BLaER1 treated with 17β-estradiol and CSF1 and Interleukin-3, amounts not matched to agents 10 nM and 100 nM (cell line): Measurements from ENCODE around the gene GTF2IRD2.
"Not testable (repeated sequence)": the region's sequence is repeated elsewhere in the genome, so short reads cannot be mapped to it uniquely, and the experiment has no call there.

ENCODE experiments used
- H3K27ac ChIP-seq, 11 experiments: shearing (Covaris generic); formaldehyde crosslinking; 2 replicates each; pipeline ENCODE4 v1.8.1; 2022
- H3K27me3 ChIP-seq, 11 experiments: shearing (Covaris generic); formaldehyde crosslinking; 2 replicates each; pipeline ENCODE4 v1.8.1; 2022
- H3K36me3 ChIP-seq, 11 experiments: shearing (Covaris generic); formaldehyde crosslinking; 2 replicates each; pipeline ENCODE4 v1.8.1; 2022
- H3K4me1 ChIP-seq, 10 experiments: shearing (Covaris generic); formaldehyde crosslinking; 2 replicates each; pipeline ENCODE4 v1.8.1; 2022
- H3K4me2 ChIP-seq, 11 experiments: shearing (Covaris generic); formaldehyde crosslinking; 2 replicates each; pipeline ENCODE4 v1.8.1; 2022
- H3K4me3 ChIP-seq, 10 experiments: shearing (Covaris generic); formaldehyde crosslinking; 2 replicates each; pipeline ENCODE4 v1.8.1; 2022
- H3K9ac ChIP-seq, 11 experiments: shearing (Covaris generic); formaldehyde crosslinking; 2 replicates each; pipeline ENCODE4 v1.8.1; 2022
- H3K9me3 ChIP-seq, 11 experiments: shearing (Covaris generic); formaldehyde crosslinking; replicated peaks in 1 of 11; 2 replicates each; pipeline ENCODE4 v1.8.1; 2022
- H4K20me1 ChIP-seq, 11 experiments: shearing (Covaris generic); formaldehyde crosslinking; 2 replicates each; pipeline ENCODE4 v1.8.1; 2022

The GTF2IRD2 gene

GRCh38 chr7:74850833-74851721, at the start of gene GTF2IRD2:
TSS of gene GTF2IRD2 (minus strand) at chr7:74851605. CDS start at chr7:74836378, 15,227 bp downstream.
- not testable (repeated sequence) for H4K20me1 ChIP-seq, H3K9me3 ChIP-seq, H3K4me1 ChIP-seq, H3K36me3 ChIP-seq, H3K27me3 ChIP-seq
- H3K27ac ChIP-seq = peak within 1 kb of the TSS; percentile 71 to 89 (median 85); a peak in 21 of 22 replicates
- H3K4me2 ChIP-seq = peak within 1 kb of the TSS in 1 of 11 experiments; percentile 39; a peak in 3 of 22 replicates
- H3K9ac ChIP-seq = peak within 1 kb of the TSS; percentile 75 to 85 (median 82)
- peak within 1 kb of the TSS; percentile 43 to 67 (median 57); a peak in 19 of 20 replicates for H3K4me3 ChIP-seq

DNA sequence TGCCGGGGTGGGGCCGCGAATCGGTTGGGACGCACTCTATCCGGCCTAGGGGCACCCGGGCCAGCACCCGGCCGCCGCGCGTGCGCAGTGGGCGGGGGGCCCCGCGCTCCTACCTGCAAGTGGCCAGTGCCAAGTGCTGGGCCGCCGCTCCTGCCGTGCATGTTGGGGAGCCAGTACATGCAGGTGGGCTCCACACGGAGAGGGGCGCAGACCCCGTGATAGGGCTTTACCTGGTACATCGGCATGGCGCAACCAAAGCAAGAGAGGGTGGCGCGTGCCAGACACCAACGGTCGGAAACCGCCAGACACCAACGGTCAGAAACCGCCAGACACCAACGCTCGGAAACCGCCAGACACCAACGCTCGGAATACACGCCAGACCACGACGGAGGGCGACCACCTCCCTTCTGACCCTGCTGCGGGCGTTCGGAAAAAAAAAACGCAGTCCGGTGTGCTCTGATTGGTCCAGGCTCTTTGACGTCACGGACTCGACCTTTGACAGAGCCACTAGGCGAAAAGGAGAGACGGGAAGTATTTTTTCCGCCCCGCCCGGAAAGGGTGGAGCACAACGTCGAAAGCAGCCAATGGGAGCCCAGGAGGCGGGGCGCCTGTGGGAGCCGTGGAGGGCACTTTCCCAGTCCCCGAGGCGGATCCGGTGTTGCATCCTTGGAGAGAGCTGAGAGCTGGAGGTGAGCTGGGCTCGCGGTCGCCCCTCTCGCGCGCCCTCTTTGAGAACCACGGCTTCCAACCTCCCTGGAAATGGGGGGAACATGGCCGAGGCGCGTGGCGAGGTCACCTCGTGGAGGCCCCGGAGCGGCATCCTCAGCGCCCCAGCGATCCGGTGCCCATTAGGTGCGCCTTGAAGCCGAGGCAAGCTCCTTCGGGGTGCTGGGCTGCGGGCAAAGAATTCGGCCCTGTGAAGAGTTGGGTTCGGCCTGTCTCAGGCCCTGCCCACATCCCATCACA, 39.0 kb upstream of the GTF2IRD2 start:
- not testable (repeated sequence) for H3K4me1 ChIP-seq, H3K9me3 ChIP-seq, H3K27me3 ChIP-seq, H4K20me1 ChIP-seq, H3K36me3 ChIP-seq
- peak overlapping the region in 10 of 11 experiments; percentile 65 to 88 (median 83); a peak in 20 of 22 replicates for H3K27ac ChIP-seq
- H3K9ac ChIP-seq = peak overlapping the region; percentile 61 to 86 (median 81); a peak in 21 of 22 replicates
- peak overlapping the region; percentile 59 to 75 (median 66) for H3K4me3 ChIP-seq
- H3K4me2 ChIP-seq = peak overlapping the region; percentile 35 to 61 (median 47); a peak in 18 of 22 replicates

DNA sequence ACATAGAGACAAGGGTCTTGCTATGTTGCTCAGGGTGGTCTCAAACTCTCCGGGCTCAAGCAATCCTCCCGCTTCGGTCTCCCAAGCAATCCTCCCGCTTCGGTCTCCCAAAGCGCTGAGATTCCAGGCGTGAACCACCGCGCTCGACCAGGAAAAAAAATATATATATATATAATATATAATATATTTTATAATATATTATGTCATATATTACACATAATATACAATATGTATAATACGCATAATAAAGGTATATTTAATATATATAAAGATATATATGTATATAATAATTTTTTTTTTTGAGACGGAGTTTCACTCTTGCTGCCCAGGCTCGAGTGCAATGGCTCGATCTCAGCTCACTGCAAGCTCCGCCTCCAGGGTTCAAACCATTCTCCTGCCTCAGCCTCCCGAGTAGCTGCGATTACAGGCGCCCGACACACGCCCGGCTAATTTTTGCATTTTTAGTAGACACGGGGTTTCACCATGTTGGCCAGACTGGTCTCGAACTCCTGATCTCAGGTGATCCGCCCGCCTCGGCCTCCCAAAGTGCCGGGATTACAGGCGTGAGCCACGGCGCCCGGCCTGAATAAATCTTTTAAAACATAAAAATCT, 38.2 kb upstream of the GTF2IRD2 start:
- not testable (repeated sequence) for H3K27me3 ChIP-seq, H3K9me3 ChIP-seq, H3K4me1 ChIP-seq, H4K20me1 ChIP-seq, H3K36me3 ChIP-seq
- peak overlapping the region in 9 of 10 experiments; percentile 16 to 68 (median 44); a peak in 16 of 20 replicates for H3K4me3 ChIP-seq
- peak overlapping the region in 2 of 11 experiments; percentile 48 to 59; a peak in 7 of 22 replicates for H3K27ac ChIP-seq
- peak overlapping the region in 2 of 11 experiments; percentile 46 to 56; a peak in 3 of 22 replicates for H3K9ac ChIP-seq
- 0 out of 22 replicates have a peak overlapping the region, but pooled peaks of 1 of the 11 experiments have one; percentile 40 for H3K4me2 ChIP-seq

DNA sequence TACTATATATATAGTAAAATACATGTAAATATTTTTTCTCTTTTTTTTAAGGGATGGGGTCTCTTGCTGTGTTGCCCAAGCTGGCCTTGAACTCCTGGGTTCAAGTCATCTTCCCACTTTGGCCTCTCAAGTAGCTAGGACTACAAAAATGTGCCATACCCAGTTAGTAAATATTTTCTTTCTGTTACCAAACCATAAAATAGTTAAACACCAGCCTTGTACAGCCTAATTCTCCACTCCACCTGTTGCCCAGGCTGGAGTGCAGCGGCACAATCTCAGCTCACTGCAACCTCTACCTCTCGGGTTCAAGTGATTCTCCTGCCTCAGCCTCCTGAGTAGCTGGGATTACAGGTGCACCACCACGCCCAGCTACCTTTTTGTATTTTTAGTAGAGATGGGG, 33.9 kb upstream of the GTF2IRD2 start:
- not testable (repeated sequence) for H3K27ac ChIP-seq, H3K9me3 ChIP-seq, H3K9ac ChIP-seq, H3K4me1 ChIP-seq, H3K4me2 ChIP-seq, H4K20me1 ChIP-seq, H3K27me3 ChIP-seq, H3K4me3 ChIP-seq
- H3K36me3 ChIP-seq = peaks cover 0 to 10% (median 1%) of the 10 kb centered on the region in 11 experiments; a peak in 6 of 22 replicates

GRCh38 chr7:74882110-74882509, 30.7 kb upstream of the GTF2IRD2 start:
- peaks cover 0 to 12% (median 2%) of the 10 kb centered on the region in 11 experiments; a peak in 6 of 22 replicates for H3K36me3 ChIP-seq
- H3K4me1 ChIP-seq, H4K20me1 ChIP-seq, H3K9me3 ChIP-seq, H3K27ac ChIP-seq, H3K4me2 ChIP-seq, H3K27me3 ChIP-seq, H3K4me3 ChIP-seq, H3K9ac ChIP-seq: not testable (repeated sequence)

- not testable (repeated sequence) for H3K4me1 ChIP-seq, H3K27me3 ChIP-seq, H3K36me3 ChIP-seq, H3K4me3 ChIP-seq, H3K9me3 ChIP-seq, H4K20me1 ChIP-seq, H3K9ac ChIP-seq, H3K27ac ChIP-seq, H3K4me2 ChIP-seq
These were observed 23.5 kb upstream of the GTF2IRD2 start for GRCh38 chr7:74874748-74875512.

DNA sequence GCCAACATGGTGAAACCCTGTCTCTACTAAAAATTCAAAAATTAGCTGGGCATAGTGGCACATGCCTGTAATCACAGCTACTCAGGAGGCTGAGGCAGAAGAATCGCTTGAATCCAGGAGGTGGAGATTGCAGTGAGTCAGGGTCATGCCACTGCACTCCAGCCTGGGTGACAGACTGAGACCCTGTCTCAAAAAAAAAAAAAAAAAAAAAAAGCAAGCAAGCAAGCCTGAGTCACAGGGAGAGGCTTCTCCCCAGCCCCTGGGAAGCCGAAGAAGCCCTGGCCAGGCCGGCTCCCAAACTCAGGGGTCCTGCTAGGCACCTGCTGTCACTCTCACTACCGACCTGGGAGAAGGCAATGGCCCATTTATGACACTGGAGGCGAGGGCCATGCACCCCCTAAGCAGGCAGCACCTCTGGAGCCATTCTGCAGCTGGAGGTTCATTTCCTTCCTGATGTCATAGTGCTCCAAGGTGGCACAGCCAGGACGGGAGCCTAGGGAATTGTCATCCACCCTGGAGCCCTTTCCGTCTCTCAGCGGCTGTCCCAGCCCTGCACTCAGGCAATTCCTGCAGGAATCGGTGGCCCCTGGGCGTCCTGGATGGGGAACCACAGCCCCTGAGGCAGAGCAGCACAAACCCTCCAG, 22.8 kb upstream of the GTF2IRD2 start:
- H3K27ac ChIP-seq, H3K4me3 ChIP-seq, H3K9ac ChIP-seq, H3K4me1 ChIP-seq, H3K9me3 ChIP-seq, H3K4me2 ChIP-seq, H3K27me3 ChIP-seq, H3K36me3 ChIP-seq, H4K20me1 ChIP-seq: not testable (repeated sequence)

DNA sequence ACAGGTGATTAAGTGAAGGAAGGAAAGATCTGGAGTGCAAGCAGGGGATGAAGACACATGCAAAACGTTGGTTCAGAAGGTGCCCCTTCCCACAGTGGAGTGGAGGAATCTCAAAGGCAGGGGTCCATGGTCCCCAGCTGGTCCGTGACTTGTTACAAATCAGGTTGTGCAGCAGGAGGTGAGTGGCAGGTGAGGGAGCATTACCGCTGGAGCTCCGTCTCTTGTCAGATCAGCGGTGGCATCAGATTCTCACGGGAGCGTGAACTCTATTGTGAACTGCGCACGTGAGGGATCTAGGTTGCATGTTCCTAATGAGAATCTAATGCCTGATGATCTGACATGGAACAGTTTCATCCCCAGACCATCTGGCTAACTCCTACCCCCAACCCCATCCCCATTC, 21.1 kb upstream of the GTF2IRD2 start:
- not testable (repeated sequence) for H4K20me1 ChIP-seq, H3K27ac ChIP-seq, H3K36me3 ChIP-seq, H3K4me2 ChIP-seq, H3K4me3 ChIP-seq, H3K9me3 ChIP-seq, H3K9ac ChIP-seq, H3K4me1 ChIP-seq, H3K27me3 ChIP-seq

GRCh38 chr7:74865777-74866176, 14.4 kb upstream of the GTF2IRD2 start:
- not testable (repeated sequence) for H3K4me3 ChIP-seq, H3K9ac ChIP-seq, H3K27ac ChIP-seq, H3K4me2 ChIP-seq, H3K9me3 ChIP-seq, H4K20me1 ChIP-seq, H3K36me3 ChIP-seq, H3K27me3 ChIP-seq, H3K4me1 ChIP-seq

DNA sequence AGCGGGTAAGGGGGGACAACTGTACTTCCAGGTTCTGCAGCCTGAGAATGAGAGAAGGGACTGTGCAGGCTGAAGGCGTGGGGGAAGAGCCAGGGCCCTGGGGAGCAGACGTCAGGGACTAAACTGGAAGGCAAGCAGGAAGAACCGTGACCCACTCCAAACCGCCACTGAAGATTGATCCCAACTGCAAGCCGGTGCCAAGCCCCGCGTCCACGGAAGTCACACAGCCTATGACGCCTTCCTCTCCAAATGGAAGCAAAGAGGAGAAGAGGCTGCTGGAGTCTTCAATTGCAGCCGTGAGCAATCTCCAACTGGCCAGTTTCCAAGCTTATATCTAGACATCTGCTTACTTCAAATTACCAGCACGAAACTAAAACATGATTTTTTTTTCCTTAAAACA, 1.6 kb downstream of the GTF2IRD2 start:
- H3K9ac ChIP-seq, H3K9me3 ChIP-seq, H3K27ac ChIP-seq, H4K20me1 ChIP-seq, H3K4me1 ChIP-seq, H3K36me3 ChIP-seq, H3K27me3 ChIP-seq, H3K4me3 ChIP-seq, H3K4me2 ChIP-seq: not testable (repeated sequence)

- H4K20me1 ChIP-seq, H3K4me1 ChIP-seq, H3K36me3 ChIP-seq, H3K27me3 ChIP-seq, H3K27ac ChIP-seq, H3K4me2 ChIP-seq, H3K4me3 ChIP-seq, H3K9ac ChIP-seq, H3K9me3 ChIP-seq: not testable (repeated sequence)
These were observed 21.0 kb downstream of the GTF2IRD2 start for GRCh38 chr7:74830411-74830810.

GRCh38 chr7:74829959-74830358, 21.4 kb downstream of the GTF2IRD2 start:
- H3K9me3 ChIP-seq, H3K27ac ChIP-seq, H4K20me1 ChIP-seq, H3K4me1 ChIP-seq, H3K4me2 ChIP-seq, H3K27me3 ChIP-seq, H3K9ac ChIP-seq, H3K36me3 ChIP-seq, H3K4me3 ChIP-seq: not testable (repeated sequence)
